ENCODE measurements around the gene DLG1. TPM values are rescaled to one million over a fixed set of nuclear protein-coding genes. Genes with fewer than 3 reads are reported as not detected.

Gene DLG1
- total RNA-seq, 4 donors from 2014 or later = 71.4 to 90.4 (median 80.9) TPM

DNA sequence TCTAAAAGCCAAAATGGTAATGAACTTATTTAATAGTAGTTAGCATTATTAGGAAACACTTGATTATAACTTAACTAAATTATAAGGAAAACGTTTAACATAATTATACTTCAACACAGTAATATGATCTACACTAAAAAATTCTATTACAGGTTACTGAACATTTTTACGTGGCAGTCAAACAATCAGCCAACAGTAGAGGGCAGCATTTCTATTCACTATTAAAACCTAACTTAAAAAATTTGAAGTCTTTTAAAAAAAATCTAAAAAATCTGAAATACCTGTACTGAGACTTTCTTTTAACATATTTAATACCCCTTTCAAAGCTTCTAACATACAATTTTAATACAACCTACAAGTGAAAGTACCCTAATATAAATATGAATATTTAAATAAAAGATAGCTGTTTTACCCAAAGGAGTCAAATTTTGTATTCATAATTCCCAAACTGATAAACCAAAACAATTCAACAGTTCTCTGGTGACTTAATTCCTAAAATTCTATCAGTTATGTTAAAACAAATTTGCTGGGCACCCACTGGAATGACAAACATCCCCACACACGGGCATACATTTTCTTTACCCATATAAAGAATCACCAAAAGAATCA lies 41.5 kb downstream of the DLG1 start:
- ATAC-seq = no peak
- no peak for TF ChIP-seq POLR2AphosphoS5 (IDR thresholded peaks at IDR 0.05)
- TF ChIP-seq, protein P1, sequence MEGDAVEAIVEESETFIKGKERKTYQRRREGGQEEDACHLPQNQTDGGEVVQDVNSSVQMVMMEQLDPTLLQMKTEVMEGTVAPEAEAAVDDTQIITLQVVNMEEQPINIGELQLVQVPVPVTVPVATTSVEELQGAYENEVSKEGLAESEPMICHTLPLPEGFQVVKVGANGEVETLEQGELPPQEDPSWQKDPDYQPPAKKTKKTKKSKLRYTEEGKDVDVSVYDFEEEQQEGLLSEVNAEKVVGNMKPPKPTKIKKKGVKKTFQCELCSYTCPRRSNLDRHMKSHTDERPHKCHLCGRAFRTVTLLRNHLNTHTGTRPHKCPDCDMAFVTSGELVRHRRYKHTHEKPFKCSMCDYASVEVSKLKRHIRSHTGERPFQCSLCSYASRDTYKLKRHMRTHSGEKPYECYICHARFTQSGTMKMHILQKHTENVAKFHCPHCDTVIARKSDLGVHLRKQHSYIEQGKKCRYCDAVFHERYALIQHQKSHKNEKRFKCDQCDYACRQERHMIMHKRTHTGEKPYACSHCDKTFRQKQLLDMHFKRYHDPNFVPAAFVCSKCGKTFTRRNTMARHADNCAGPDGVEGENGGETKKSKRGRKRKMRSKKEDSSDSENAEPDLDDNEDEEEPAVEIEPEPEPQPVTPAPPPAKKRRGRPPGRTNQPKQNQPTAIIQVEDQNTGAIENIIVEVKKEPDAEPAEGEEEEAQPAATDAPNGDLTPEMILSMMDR (IDR thresholded peaks at IDR 0.05) = peak; percentile 57 to 72 (median 64)
- H3K4me1 ChIP-seq = peaks cover 0 to 20% (median 0%) of the 10 kb centered on the region in 3 donors
- 8 to 10% methylated on average over 3 of the region's 3 CpGs for WGBS, 2 donors (ENCODE audit: low coverage in 1 of 2)
- H3K27ac ChIP-seq = no peak overlapping the region
- H3K9me3 ChIP-seq = no peaks in the 10 kb centered on the region
- H3K4me3 ChIP-seq = no peak overlapping the region
- H3K27me3 ChIP-seq = no peaks in the 10 kb centered on the region
- H3K36me3 ChIP-seq = no peaks in the 10 kb centered on the region

DNA sequence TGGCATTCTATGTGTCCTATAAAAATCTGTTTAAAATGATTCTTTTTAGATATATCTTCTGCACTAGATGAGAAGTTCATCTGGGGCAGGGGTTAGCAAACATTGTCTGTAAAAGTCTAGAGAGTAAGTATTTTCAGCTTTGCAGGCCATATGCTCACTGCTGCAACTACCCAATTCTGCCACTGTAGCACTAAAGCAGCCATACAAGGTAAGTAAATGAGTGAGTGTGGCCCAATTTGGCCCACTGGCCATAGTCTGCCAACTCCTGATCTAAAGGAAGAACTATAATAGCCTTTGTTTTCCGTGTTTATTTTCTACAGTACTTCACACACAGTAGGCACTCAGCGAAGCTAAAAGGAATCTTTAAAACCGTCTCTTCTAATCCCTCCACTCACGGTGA lies 42.3 kb downstream of the DLG1 start:
- no peak for ATAC-seq
- Histone ChIP-seq H3K4me3 (no peak overlapping the region), H3K27ac (no peak overlapping the region), H3K27me3 (no peaks in the 10 kb centered on the region), H3K4me1 (peaks cover 0 to 20% (median 0%) of the 10 kb centered on the region in 3 donors), H3K36me3 (no peaks in the 10 kb centered on the region), H3K9me3 (no peaks in the 10 kb centered on the region)
- 63 to 64% methylated on average over 4 of the region's 4 CpGs for WGBS, 2 donors (ENCODE audit: low coverage in 1 of 2)
- TF ChIP-seq, protein P1 (IDR thresholded peaks at IDR 0.05) = no peak
- TF ChIP-seq POLR2AphosphoS5 (IDR thresholded peaks at IDR 0.05) (no peak), EP300 (IDR thresholded peaks at IDR 0.05) (no peak), POLR2A (IDR thresholded peaks at IDR 0.05) (no peak)

GRCh38 chr3:197253238-197253947 lies 45.0 kb downstream of the DLG1 start:
- Histone ChIP-seq H3K4me3 (no peak overlapping the region), H3K9me3 (peaks cover 0 to 19% (median 0%) of the 10 kb centered on the region in 3 donors), H3K4me1 (peaks cover 0 to 18% (median 0%) of the 10 kb centered on the region in 3 donors), H3K36me3 (no peaks in the 10 kb centered on the region), H3K27me3 (no peaks in the 10 kb centered on the region), H3K27ac (no peak overlapping the region)
- no peak for ATAC-seq
- 79 to 85% methylated on average over 7 of the region's 7 CpGs for WGBS, 2 donors (ENCODE audit: low coverage in 1 of 2)
- TF ChIP-seq POLR2AphosphoS5 (IDR thresholded peaks at IDR 0.05) (no peak), EP300 (IDR thresholded peaks at IDR 0.05) (no peak), POLR2A (IDR thresholded peaks at IDR 0.05) (no peak)
- TF ChIP-seq, protein P1 (IDR thresholded peaks at IDR 0.05) = no peak

GRCh38 chr3:197249542-197249941 lies 48.9 kb downstream of the DLG1 start:
- Histone ChIP-seq H3K9me3 (peaks cover 0 to 21% (median 0%) of the 10 kb centered on the region in 3 donors), H3K36me3 (peaks cover 0 to 4% of the 10 kb centered on the region in 2 donors), H3K27ac (no peak overlapping the region), H3K4me1 (no peaks in the 10 kb centered on the region), H3K4me3 (no peak overlapping the region), H3K27me3 (no peaks in the 10 kb centered on the region)
- no peak for TF ChIP-seq POLR2A (IDR thresholded peaks at IDR 0.05)
- no peak for TF ChIP-seq EP300 (IDR thresholded peaks at IDR 0.05)
- TF ChIP-seq, protein P1 (IDR thresholded peaks at IDR 0.05) = no peak
- TF ChIP-seq POLR2AphosphoS5 (IDR thresholded peaks at IDR 0.05) = no peak
- 92 to 98% methylated on average over 2 to 4 of the region's 4 CpGs for WGBS, 2 donors (ENCODE audit: low coverage in 1 of 2)
- no peak for ATAC-seq

DNA sequence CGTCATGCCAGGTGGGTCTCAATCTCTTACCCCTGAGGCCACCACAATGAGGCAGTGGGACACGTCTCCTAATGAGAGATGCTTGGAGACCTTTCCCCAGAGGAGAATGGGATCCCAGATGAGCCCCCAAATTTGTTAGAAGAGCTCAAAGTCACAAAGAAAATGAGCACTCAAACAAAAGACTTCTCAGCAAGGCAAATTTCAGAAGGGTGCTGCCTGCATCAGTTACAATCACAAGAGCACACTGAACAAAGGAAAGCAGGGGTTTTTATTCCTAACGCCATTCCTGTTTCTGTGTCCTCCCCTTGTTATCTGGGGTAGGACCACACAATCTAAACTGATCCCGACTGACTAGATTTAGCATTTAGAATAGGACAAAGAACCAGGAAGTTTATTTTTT lies 50.1 kb downstream of the DLG1 start:
- TF ChIP-seq, protein P1 (IDR thresholded peaks at IDR 0.05) = no peak
- peaks cover 0 to 13% of the 10 kb centered on the region in 2 donors for H3K36me3 ChIP-seq
- peaks cover 0 to 30% (median 0%) of the 10 kb centered on the region in 3 donors for H3K9me3 ChIP-seq
- no peak for ATAC-seq
- H3K4me3 ChIP-seq = no peak overlapping the region
- H3K27me3 ChIP-seq = no peaks in the 10 kb centered on the region
- WGBS, 2 donors (ENCODE audit: low coverage in 1 of 2) = 97 to 100% methylated on average over 2 to 4 of the region's 4 CpGs
- H3K4me1 ChIP-seq = no peaks in the 10 kb centered on the region
- H3K27ac ChIP-seq = no peak overlapping the region
